T follicular helper cell (primary cell): ENCODE results near the gene B3GALT2.
"Not testable (repeated sequence)": the region's sequence is repeated elsewhere in the genome, so short reads cannot be mapped to it uniquely, and the experiment has no call there.

Experiments
- DNase-seq: peaks from one replicate; pipeline ENCODE4 v3.0.0-alpha.2; 2020; ENCODE audit warnings: low read depth
- total RNA-seq, 2 experiments: gene quantifications; one replicate each; lab custom pipeline; 2026; lab: John Stamatoyannopoulos, UW

B3GALT2 gene, protein sequence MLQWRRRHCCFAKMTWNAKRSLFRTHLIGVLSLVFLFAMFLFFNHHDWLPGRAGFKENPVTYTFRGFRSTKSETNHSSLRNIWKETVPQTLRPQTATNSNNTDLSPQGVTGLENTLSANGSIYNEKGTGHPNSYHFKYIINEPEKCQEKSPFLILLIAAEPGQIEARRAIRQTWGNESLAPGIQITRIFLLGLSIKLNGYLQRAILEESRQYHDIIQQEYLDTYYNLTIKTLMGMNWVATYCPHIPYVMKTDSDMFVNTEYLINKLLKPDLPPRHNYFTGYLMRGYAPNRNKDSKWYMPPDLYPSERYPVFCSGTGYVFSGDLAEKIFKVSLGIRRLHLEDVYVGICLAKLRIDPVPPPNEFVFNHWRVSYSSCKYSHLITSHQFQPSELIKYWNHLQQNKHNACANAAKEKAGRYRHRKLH
- 10.0 to 71.4 reads per million in 2 experiments for total RNA-seq

DNA sequence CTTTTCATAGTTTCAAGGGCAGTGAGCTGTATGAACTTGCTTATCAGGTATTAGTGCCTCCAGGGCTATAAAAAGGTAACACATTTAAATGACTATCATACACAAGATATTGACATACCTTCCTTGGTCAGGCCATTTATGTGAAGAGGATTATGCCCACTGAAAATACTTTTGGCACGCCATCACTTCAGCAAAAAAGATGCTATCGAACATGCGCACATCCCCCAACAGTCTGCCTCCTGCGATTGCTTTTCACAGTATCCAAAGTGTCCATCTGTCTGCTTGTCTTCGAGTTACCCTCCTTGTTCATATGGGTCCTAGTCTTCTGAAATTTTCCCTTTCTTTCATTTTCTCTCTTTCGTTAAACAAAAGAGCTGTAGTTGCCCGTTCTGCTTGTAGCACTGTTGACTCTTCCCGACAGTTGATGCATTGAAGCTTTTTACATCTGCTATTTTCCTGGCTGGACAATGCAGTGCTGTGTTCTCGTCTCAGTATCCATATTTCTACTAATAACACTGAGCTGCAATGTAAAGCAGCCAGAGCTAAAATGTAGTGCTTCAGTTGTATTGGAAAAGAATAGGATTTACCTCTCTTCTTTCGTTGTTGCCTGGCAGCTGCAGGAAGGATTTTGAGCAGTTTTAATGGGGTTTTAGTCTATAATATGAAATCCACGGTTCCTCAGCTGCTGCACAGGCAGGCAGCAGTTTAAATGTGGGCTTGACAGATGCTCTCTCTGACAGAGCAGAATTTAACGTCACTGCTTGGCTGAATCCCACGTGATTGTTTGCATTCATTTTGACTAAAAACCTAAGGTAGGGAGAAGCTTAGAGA is at the start of gene B3GALT2:
Gene B3GALT2, minus strand, starts transcription at position 713 of the 831 bp plus-strand sequence. CDS start 5,051 bp downstream, outside the sequence.
- no peak for DNase-seq

DNA sequence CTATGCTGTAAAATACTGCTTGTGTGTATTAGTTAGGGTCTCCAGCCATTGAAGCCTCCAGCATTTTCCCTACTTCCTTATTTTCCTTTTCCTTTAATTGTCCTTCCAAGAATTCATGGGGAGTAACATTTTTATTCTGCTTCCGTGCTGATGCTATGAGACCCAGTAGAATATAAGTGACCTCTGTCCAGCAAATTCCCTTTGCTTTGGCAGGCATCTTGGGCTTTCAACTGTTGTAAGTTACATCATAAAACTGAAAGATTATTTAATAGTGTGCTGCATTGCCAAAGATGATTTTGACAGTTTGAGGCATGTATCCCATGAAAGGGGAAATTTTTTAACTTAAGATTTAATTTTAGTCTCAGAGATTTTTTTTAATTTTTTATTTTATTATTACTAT is 48.1 kb upstream of the B3GALT2 start:
- DNase-seq, result no peak

DNA sequence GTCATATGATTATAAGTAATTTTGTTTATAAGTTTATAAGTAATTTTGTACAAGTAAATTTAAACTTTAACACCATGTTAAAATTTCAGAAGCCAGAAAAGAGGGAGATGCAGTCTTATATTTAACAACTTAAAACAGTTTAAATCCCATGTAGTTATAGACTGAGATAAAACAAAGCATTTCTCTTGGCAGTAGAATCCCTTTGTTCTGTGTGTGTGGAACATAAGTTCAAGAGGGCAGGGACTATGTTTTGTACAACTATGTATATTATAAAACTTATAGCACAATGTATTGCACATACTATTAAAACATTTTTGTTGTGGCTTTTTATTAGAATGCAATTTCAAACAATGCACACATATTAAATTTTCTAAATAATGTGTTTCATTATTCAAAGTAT is 44.7 kb upstream of the B3GALT2 start:
- DNase-seq, result not testable (repeated sequence)

GRCh38 chr1:193229136-193229535 is 42.7 kb upstream of the B3GALT2 start:
- no peak for DNase-seq

DNA sequence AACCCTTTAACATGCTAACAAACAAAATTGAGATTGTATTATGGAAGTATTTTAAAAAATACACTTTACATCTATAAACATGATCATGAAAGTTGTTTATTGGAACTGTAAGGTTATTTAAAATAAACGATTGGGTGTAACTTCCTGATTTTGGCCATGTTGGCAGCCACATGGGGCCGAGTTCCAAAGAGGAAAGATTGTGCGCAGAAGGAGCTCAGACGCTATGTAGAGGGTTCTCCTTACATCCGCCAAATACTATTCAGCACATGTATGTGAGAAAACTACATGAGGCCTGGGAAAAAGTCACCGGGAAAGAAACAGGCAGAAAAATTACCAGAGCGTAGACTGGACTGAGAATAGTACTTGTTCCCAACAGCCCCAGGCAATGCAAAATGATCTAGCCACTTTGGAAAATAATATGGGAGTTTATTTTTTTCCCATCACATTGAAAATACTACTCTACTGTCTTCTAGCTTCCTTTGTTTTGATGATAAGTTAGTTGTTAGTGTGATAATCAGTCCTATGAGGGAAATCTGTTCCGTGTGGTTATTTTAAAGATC is 35.7 kb upstream of the B3GALT2 start:
- no peak for DNase-seq

DNA sequence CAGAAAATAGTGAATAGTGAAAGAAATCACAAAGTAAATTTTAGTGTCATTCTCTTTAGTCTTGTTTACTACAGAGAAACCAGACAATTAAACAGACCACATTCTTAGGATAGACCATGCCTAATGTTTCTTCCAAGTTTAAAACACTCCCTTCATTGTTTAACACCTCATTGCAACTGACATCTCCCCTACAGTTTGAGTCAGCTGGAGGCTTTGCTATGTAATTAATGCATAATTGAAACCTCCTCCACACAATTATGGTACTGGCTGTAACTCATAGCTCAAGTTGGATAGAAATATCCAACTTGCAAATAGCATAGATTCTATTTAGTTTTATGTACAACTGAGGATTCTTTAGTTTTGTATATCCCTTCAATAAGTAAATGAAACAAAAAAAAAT is 35.2 kb upstream of the B3GALT2 start:
- no peak for DNase-seq

GRCh38 chr1:193219391-193219790 is 33.0 kb upstream of the B3GALT2 start:
- DNase-seq, result no peak

DNA sequence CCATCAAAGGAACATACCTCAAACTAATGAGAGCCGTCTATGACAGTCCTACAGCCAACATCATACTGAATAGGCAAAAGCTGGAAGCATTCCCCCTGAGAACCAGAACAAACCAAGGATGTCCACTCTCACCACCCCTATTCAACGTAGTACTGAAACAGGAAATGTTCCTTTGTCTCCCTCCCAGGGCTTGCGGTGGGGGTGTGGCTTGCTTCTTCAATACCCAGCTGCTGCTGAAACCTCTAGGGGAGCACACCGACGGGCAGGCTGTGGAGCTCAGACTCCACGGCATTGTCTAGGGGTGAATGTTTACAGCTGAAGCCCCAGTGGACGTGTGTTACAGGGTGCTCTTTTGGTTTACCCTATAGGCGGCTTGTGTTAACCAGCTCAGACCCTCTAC is 30.5 kb upstream of the B3GALT2 start:
- DNase-seq, result no peak

DNA sequence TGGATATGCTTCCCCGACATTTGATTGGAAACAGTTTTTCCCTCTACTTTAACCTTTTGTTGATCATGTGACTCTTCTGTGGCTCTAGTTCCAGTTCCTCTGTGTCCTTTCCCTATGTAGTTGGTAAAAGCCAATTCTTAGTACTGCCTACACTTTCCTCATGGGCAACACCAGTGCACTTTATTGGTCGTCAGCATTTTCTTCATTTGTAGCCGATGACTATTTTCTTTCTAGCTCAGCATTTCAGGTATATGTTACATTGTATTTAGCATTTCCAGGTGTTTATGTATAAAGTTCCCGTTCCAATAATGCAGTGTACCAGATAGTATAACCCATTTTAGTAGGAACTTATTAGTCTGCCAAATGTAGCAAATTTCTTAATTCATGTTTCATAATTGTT is 27.6 kb upstream of the B3GALT2 start:
- no peak for DNase-seq

GRCh38 chr1:193212637-193213036 is 26.2 kb upstream of the B3GALT2 start:
- no peak for DNase-seq

DNA sequence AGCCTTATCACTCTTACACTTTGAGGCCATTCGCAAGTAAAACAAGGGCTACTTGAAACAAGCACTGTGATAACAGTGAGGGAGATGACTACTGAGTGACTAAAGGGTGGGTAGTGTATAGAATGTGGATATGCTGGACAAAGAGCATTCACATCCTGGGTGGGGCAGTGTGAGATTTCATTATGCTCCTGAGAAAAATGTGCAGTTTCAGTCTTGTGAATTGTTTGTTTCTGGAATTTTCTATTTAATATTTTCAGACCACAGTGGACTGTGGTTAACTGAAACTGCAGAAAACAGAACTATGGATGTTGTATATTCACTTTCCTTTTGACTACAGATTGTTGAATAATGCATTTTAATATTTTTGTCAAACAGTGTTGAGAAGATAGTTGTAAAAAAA is 25.1 kb upstream of the B3GALT2 start:
- no peak for DNase-seq

DNA sequence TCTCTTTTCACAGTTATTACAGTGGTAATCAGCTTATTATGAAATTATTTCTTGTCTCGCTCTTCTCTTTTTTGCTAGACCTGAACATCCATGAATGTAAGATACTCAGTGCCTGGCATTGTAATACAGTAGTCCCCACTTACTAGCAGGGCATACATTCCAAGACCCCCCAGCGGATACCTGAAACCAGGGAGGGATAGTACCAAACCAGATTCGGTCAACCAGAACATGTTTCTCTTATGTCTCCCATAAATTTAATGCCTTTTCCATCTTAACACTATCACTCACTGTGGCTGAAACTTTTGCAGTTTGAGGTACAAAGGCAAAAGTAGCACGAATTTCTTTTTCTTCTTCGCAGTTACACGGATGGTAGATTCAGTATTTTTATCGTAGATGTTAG is 24.6 kb upstream of the B3GALT2 start:
- DNase-seq, result no peak

GRCh38 chr1:193201021-193201420 is 14.6 kb upstream of the B3GALT2 start:
- DNase-seq, result no peak

GRCh38 chr1:193199940-193200339 is 13.5 kb upstream of the B3GALT2 start:
- no peak for DNase-seq

DNA sequence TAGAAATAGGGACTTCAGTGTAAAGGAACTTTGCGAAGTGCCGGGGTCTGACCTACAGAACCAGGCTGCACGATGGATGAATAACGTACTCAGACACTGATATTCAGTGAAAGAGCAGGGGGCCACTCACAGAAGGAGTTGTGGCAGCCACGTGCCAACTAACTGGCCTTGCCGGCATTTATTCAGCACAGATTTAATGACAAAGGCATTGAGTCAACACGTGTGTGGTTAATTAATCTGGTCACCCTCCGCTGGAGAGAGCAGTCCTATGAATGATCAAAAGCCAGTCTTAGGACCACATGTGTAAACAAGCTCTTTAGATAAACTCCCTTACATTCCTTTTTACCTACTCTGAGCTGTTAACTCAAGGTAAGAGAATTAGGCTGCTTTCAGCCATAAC is 6.2 kb upstream of the B3GALT2 start:
- DNase-seq, result no peak

DNA sequence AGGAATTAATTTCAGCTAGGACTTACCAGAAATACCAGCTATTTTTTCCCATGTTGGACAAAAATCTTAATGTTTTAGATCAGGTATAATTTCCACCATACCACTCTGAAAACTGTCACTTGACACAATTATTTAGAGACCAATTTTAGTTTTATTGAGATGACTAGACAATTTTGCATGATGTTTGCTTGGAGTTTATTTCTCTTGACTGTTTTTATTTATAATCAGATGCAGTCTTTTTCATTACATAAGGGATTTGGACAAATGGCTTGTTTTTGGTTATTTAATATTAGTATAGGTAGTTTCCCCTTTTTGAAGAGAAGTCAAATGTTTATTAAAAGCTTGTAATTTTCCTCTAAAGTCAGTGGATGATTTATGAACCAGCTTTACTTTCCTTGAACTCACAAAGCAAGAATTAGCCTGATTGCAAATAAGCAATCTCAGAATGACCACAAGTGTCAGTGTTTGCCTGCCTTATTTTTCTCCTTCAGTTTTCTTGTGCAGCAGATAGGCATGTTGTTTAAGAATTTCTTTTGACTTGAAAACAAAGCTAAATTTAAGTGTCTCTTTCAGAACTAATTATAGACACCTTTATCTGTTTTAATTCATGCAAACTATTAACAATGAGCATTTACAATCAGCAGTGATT is 3.8 kb upstream of the B3GALT2 start:
- no peak for DNase-seq

DNA sequence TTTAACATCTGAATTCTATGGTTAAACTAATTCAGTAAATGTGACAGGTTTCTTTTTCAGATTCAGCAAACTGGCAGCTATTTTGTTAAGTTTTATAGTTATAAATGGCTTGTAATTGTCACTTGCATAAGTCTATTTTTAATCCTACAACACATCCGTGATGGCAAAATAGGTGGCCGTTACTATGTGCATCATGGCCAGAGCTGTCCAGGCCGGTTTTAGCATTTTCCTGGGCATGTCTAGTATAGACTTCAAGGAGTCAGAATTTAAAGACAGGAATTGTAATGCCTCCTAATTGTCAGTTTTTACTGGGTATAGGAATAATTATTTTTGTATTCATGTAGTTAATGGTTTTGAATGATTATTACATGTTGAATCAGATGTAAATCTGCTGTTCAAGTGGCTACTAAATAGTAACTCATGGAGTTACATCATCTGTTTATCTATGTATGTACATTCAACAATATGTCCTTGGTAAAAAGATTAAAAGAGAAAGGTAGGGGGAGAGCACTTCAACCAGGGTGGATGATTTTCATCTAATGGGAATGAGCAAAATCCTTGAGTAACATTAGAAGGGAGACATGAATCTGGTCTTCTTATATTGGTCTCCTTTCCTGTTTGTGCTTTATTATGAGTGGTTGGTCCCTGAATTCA is 3.2 kb upstream of the B3GALT2 start:
- no peak for DNase-seq

- not testable (repeated sequence) for DNase-seq
Measured at GRCh38 chr1:193188915-193189314, 2.5 kb upstream of the B3GALT2 start.

GRCh38 chr1:193187114-193187513 is 701 bp upstream of the B3GALT2 start:
- no peak for DNase-seq

- no peak for DNase-seq
Measured at GRCh38 chr1:193185211-193185610, 1.2 kb downstream of the B3GALT2 start.

- no peak for DNase-seq
Measured at GRCh38 chr1:193184776-193185175, 1.6 kb downstream of the B3GALT2 start.
